Body of pancreas (tissue), 4 donors: ENCODE data around the gene DOK1. TPM values are rescaled to one million over a fixed set of nuclear protein-coding genes. Genes with fewer than 3 reads are reported as not detected.

Experiments used
- ATAC-seq: fragments of 150-250 bp; one replicate; pipeline ENCODE4 v1.9.1; 2016
- DNase-seq, 4 donors: peaks; one replicate each; pipeline ENCODE4 v3.0.0-alpha.2; 2019
- H3K27ac ChIP-seq, 4 donors: fragments of 200-600 bp; sonication (generic); 1 replicate in 3 of 4; 2 replicates in 1 of 4; pipeline versions ENCODE4 v1.5.1 to v1.6.1; 2016 to 2019; ENCODE audit warnings: mild to moderate bottlenecking in 1 of 4, mixed read lengths in 1 of 4, moderate library complexity in 1 of 4
- H3K27me3 ChIP-seq, 2 donors: fragments of 200-600 bp; sonication (generic); one replicate each; pipeline ENCODE4 v1.6.0; 2016; ENCODE audit warnings: mild to moderate bottlenecking in 1 of 2
- H3K36me3 ChIP-seq, 2 donors: fragments of 200-600 bp; sonication (generic); replicated peaks in 1 of 2; 2 replicates each; pipeline ENCODE4 v1.5.1; 2016; ENCODE audit warnings: low read depth in 2 of 2; ENCODE audit not compliant: insufficient read depth in 1 of 2
- H3K4me1 ChIP-seq: fragments of 200-600 bp; sonication (generic); one replicate; pipeline ENCODE4 v1.6.0; 2016
- H3K4me3 ChIP-seq, 2 donors: fragments of 200-600 bp; sonication (generic); 1 replicate in 1 of 2; 2 replicates in 1 of 2; pipeline ENCODE4 v1.5.1; 2016 to 2019
- H3K9me3 ChIP-seq, 3 donors: fragments of 200-600 bp; sonication (generic); 1 replicate in 2 of 3; 2 replicates in 1 of 3; pipeline ENCODE4 v1.5.1; 2016
- CTCF ChIP-seq, 7 experiments: fragments of 450-650 bp in 4 of 7; fragments of 200-600 bp in 3 of 7; sonication (generic) in 3 of 7; IDR thresholded peaks; one replicate each; pipeline ENCODE4 v1.5.1; 2016 to 2019; ENCODE audit warnings: antibody characterized with exemption in 7 of 7
- POLR2A ChIP-seq, 3 donors: fragments of 450-650 bp; IDR thresholded peaks; one replicate each; pipeline ENCODE4 v1.6.1; 2016; ENCODE audit warnings: antibody characterized with exemption in 3 of 3, mild to moderate bottlenecking in 2 of 3
- WGBS, 2 donors: methylation state at CpG; one replicate each; pipeline ENCODE4 v1.1.5; 2017; 5-methylcytosine and 5-hydroxymethylcytosine counted together
- intact Hi-C: fragments of 100-400 bp; cut with DNase I; formaldehyde crosslinking; loops from one replicate; pipeline ENCODE4 v1.15.1; 2023
- total RNA-seq, 2 donors: library from RNA; depleted of rRNA; stranded (reverse); fragments of >200 nt; gene quantifications; one replicate each; pipeline ENCODE4 v1.1.0, GENCODE V29; 2016

Gene DOK1
- total RNA-seq, 2 donors from 2014 or later: 9.2 to 15.3 TPM

GRCh38 chr2:74573747-74574562 is 19.4 kb downstream of the DOK1 start:
- intact Hi-C loops: no loop called here
- no peaks in the 10 kb centered on the region for H3K4me1 ChIP-seq
- no peak overlapping the region for H3K4me3 ChIP-seq
- no peak for TF ChIP-seq POLR2A (IDR thresholded peaks at IDR 0.05)
- no peak for TF ChIP-seq CTCF (IDR thresholded peaks at IDR 0.05)
- no peak overlapping the region for H3K27ac ChIP-seq
- WGBS, 2 donors: 42 to 60% methylated on average over 7 of the region's 7 CpGs
- ATAC-seq (no peak), DNase-seq (no peak)
- H3K9me3 ChIP-seq: no peaks in the 10 kb centered on the region
- H3K27me3 ChIP-seq: no peaks in the 10 kb centered on the region
- H3K36me3 ChIP-seq: no peaks in the 10 kb centered on the region

GRCh38 chr2:74575320-74575719 is 20.8 kb downstream of the DOK1 start:
- no peak for TF ChIP-seq POLR2A (IDR thresholded peaks at IDR 0.05)
- no peak for TF ChIP-seq CTCF (IDR thresholded peaks at IDR 0.05)
- H3K4me3 ChIP-seq: no peak overlapping the region
- 75 to 76% methylated on average over 4 of the region's 4 CpGs for WGBS, 2 donors
- no peaks in the 10 kb centered on the region for H3K27me3 ChIP-seq
- H3K27ac ChIP-seq: no peak overlapping the region
- intact Hi-C loops: loop anchor here (5.0 kb wide), 1 partner anchor 88 kb away; no protein-coding TSS in a partner anchor
- ATAC-seq (no peak), DNase-seq (no peak)
- H3K36me3 ChIP-seq: no peaks in the 10 kb centered on the region
- no peaks in the 10 kb centered on the region for H3K9me3 ChIP-seq
- H3K4me1 ChIP-seq: no peaks in the 10 kb centered on the region

GRCh38 chr2:74576211-74576862 is 21.8 kb downstream of the DOK1 start:
- no peak for DNase-seq
- TF ChIP-seq POLR2A (IDR thresholded peaks at IDR 0.05) (no peak), CTCF (IDR thresholded peaks at IDR 0.05) (no peak)
- WGBS, 2 donors: 72 to 85% methylated on average over 7 of the region's 7 CpGs
- Histone ChIP-seq H3K27ac (peak overlapping the region in 1 of 4 donors; percentile 19), H3K4me3 (no peak overlapping the region), H3K27me3 (no peaks in the 10 kb centered on the region), H3K36me3 (no peaks in the 10 kb centered on the region), H3K4me1 (no peaks in the 10 kb centered on the region), H3K9me3 (no peaks in the 10 kb centered on the region)
- ATAC-seq: no peak
- intact Hi-C loops: loop anchor here (5.0 kb wide), 1 partner anchor 89 kb away; no protein-coding TSS in a partner anchor

GRCh38 chr2:74576863-74577229 is 22.3 kb downstream of the DOK1 start:
- H3K27ac ChIP-seq: peak overlapping the region in 1 of 4 donors; percentile 54
- intact Hi-C loops: loop anchor here (5.0 kb wide), 1 partner anchor 90 kb away; no protein-coding TSS in a partner anchor
- 28 to 33% methylated on average over 1 of the region's 1 CpG for WGBS, 2 donors

More at GRCh38 chr2:74576863-74577229, 22.3 kb downstream of the DOK1 start:
- peak in 2 of 4 donors; percentile 29 to 76 for DNase-seq
- ATAC-seq: peak; percentile 63
- Histone ChIP-seq H3K9me3 (no peaks in the 10 kb centered on the region), H3K27me3 (no peaks in the 10 kb centered on the region), H3K4me3 (no peak overlapping the region), H3K4me1 (no peaks in the 10 kb centered on the region), H3K36me3 (no peaks in the 10 kb centered on the region)
- TF ChIP-seq POLR2A (IDR thresholded peaks at IDR 0.05) (peak in 1 of 3 donors; percentile 17), CTCF (IDR thresholded peaks at IDR 0.05) (no peak)
